ENCODE measurements around the gene ANTXR1. TPM values are rescaled to one million over a fixed set of nuclear protein-coding genes. Genes with fewer than 3 reads are reported as not detected.

Gene ANTXR1
- total RNA-seq, 2 donors from 2014 or later: not detected

DNA sequence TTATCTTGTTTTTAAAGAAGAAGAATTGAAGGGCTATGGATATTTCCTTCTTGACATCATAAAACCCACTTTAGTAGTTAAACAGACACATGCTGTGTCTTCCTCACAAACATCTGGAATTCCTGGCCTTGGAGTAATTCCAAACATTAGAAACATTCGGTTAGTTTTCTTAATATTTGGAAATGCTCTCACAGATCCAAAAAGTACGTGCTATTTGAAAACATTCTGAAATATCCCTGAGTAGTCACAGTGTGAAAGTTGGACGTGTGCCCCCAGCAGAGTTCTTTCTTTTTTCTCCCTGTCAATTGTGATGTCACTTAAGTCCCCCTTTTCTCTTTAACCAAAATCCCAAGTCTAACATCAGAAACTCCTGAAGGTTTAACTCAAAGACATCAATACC, 91.3 kb downstream of the ANTXR1 start:
- Mint-ChIP-seq H3K27me3 (peaks cover 51% of the 10 kb centered on the region), H3K27ac (no peak overlapping the region), H3K4me3 (no peak overlapping the region), H3K36me3 (ENCODE audit: low read depth) (peaks cover 2% of the 10 kb centered on the region), H3K4me1 (no peaks in the 10 kb centered on the region)
- H3K9me3 ChIP-seq (ENCODE audit: control insufficient read depth, low read length, poor library complexity, severe bottlenecking): no peaks in the 10 kb centered on the region
- no peak for DNase-seq
- no peak for ATAC-seq

DNA sequence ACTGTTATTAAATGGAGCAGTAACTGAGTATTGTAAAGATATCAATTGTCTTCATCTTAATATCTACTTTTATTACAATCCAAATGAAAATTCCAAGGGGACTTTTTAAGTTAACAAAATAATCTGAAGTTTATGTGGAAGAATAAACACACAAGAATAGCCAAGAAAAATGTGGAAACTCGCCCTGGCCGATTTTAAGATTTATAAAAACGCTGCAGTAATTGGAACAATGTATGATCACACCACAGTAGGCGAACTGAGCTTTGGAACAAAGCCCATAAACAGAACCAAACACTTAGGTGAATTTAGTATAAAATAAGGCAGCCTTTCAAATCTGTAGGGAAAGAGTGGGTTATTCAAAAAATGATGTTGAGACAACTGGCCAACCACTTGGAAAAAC, 96.3 kb downstream of the ANTXR1 start:
- H3K4me3 Mint-ChIP-seq: no peak overlapping the region
- H3K36me3 Mint-ChIP-seq (ENCODE audit: low read depth): peaks cover 2% of the 10 kb centered on the region
- H3K27ac Mint-ChIP-seq: no peak overlapping the region
- DNase-seq (no peak), ATAC-seq (no peak)
- no peaks in the 10 kb centered on the region for H3K4me1 Mint-ChIP-seq
- no peaks in the 10 kb centered on the region for H3K9me3 ChIP-seq (ENCODE audit: control insufficient read depth, low read length, poor library complexity, severe bottlenecking)
- H3K27me3 Mint-ChIP-seq: peaks cover 50% of the 10 kb centered on the region

DNA sequence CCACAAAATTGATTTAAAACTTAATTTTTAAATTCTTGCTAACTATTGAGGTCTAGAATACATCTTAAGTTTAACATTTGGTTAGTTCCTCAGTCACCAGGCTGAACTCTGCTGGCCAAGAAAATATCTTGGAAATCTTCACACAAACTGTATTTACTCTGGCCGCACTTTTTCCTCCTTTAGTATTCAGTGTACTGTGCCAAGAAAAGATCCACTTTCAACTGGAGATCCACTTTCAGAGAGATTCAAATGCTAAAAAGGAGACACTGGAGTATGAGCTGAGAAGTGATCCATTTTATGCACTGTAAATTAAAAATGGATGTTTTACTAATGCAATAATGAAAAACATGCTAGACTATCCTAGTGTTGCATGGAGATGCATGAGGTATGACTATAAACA, 98.1 kb downstream of the ANTXR1 start:
- no peaks in the 10 kb centered on the region for H3K9me3 ChIP-seq (ENCODE audit: control insufficient read depth, low read length, poor library complexity, severe bottlenecking)
- no peak overlapping the region for H3K4me3 Mint-ChIP-seq
- peaks cover 2% of the 10 kb centered on the region for H3K36me3 Mint-ChIP-seq (ENCODE audit: low read depth)
- H3K27ac Mint-ChIP-seq: no peak overlapping the region
- peaks cover 37% of the 10 kb centered on the region for H3K27me3 Mint-ChIP-seq
- DNase-seq (no peak), ATAC-seq (no peak)
- no peaks in the 10 kb centered on the region for H3K4me1 Mint-ChIP-seq

DNA sequence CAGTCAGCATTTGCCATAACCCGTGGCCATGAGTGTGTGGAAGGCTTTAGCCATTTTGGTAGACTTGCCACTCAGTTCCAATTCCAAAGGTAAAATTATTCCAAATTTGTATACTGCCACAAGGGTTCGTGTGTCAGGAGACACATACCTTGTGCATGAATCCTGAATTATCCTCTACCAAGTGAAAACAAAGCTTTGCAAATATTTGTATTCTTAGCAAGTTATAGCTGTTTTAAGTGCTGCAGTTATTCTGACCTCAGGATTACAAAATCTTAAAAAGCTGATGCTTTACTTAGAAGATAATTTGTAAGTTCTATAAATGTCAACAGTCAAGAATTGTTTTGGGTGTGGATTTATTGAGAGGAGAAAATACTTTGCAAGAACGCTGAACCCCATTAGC, 100.6 kb downstream of the ANTXR1 start:
- DNase-seq (no peak), ATAC-seq (no peak)
- peaks cover 26% of the 10 kb centered on the region for H3K27me3 Mint-ChIP-seq
- no peak overlapping the region for H3K4me3 Mint-ChIP-seq
- no peaks in the 10 kb centered on the region for H3K36me3 Mint-ChIP-seq (ENCODE audit: low read depth)
- H3K4me1 Mint-ChIP-seq: no peaks in the 10 kb centered on the region
- H3K9me3 ChIP-seq (ENCODE audit: control insufficient read depth, low read length, poor library complexity, severe bottlenecking): no peaks in the 10 kb centered on the region
- no peak overlapping the region for H3K27ac Mint-ChIP-seq

DNA sequence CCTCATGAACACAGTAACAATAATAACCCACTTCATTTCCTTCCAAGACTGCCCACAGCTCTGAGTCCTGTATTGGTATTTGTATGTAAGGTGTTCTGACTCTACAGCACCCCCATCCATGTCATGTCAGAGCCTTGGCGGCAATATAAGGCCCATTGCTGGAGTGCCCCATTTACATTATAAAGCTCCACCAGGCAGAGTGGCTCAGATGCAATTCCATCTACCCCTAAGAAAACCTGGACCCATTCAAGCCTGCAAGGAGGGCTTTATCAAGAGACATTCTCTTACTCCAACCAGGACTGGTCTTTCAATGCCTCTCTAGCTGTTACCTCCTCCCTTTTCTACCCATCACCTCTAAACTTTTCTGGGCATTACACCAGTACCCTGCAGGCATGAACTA, 101.6 kb downstream of the ANTXR1 start:
- DNase-seq (no peak), ATAC-seq (no peak)
- no peak overlapping the region for H3K27ac Mint-ChIP-seq
- no peak overlapping the region for H3K4me3 Mint-ChIP-seq
- no peaks in the 10 kb centered on the region for H3K36me3 Mint-ChIP-seq (ENCODE audit: low read depth)
- no peaks in the 10 kb centered on the region for H3K4me1 Mint-ChIP-seq
- peaks cover 20% of the 10 kb centered on the region for H3K27me3 Mint-ChIP-seq
- no peaks in the 10 kb centered on the region for H3K9me3 ChIP-seq (ENCODE audit: control insufficient read depth, low read length, poor library complexity, severe bottlenecking)

DNA sequence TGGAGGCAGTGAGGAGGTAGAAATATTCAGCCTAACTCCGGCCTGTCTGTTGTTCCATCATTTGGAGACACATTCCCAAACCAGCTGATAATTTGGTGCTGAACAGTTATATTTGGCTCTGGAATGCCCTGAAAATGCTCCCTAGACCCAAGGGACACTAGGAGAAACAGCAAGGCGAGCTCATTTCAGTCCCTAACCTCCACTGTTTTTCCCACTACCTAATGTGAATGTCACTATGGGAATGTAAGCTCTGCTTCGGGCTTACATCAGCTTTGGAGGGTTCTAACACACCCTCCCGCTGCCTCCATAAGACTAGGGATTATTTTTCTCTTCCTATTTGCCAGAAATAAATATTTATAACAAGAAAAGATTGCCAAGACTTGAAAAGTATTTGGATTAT, 103.5 kb downstream of the ANTXR1 start:
- Mint-ChIP-seq H3K36me3 (ENCODE audit: low read depth) (no peaks in the 10 kb centered on the region), H3K4me1 (peaks cover 3% of the 10 kb centered on the region), H3K27me3 (peaks cover 11% of the 10 kb centered on the region), H3K4me3 (no peak overlapping the region), H3K27ac (no peak overlapping the region)
- no peak for ATAC-seq
- no peaks in the 10 kb centered on the region for H3K9me3 ChIP-seq (ENCODE audit: control insufficient read depth, low read length, poor library complexity, severe bottlenecking)
- DNase-seq: no peak

DNA sequence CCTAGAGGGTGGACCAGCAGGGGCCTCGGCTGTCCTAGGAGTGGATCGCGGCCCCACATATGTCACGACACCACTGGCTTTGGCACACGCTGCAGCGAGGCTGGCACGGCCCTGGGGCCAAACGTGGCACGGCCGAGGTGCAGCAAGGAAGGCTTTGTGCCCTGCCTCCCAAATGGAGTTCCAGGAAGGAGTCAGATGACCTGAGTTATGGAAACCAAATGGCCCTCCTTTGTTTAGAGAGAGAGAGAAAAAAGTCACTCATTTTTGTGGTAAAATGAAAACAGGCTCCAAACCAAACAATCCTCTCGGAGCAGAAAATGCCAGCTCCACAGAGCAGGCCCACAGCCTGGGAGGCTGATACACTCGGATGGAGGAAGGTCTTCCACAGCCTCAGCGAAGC, 105.6 kb downstream of the ANTXR1 start:
- ATAC-seq: no peak
- Mint-ChIP-seq H3K4me1 (peaks cover 3% of the 10 kb centered on the region), H3K4me3 (no peak overlapping the region), H3K36me3 (ENCODE audit: low read depth) (no peaks in the 10 kb centered on the region), H3K27me3 (peaks cover 23% of the 10 kb centered on the region), H3K27ac (no peak overlapping the region)
- H3K9me3 ChIP-seq (ENCODE audit: control insufficient read depth, low read length, poor library complexity, severe bottlenecking): no peaks in the 10 kb centered on the region
- DNase-seq: no peak

DNA sequence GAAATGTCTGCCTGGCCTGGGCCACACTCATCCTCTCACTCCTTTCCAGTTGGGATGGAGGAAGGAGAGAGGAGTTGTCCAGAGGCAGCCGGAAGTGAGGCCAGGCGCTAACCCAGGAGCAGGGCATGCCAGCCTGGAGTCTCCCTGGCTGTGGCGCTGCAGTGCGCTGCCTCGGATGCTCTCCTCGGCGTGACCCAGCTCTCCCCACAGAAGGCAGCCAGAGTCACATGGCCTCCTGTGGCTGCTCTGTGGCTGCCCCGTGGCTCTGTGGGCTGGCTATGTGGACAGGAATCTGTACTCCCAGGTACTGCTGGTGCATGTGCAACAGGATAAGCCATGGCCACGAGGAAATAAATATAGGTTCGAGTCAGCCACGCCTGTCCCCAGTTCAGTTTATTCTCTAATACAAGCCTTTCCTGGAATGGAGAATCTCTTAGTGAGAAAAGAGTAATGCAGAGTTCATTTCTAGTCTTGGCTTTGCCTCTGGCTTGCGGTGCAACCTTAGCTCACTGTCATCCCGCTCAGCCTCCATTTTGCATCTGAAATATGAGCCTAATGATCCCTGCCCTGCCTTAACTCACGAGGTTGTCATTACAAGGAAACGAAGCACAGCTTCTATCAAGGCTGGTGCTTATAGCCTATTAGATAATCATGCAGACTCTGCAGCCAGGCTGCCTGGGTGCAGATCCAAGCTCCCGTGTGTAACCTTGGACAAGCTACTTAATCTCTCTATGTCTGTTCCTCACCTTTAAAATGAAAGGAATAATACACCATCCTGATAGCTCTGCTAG, 106.3 kb downstream of the ANTXR1 start:
- Mint-ChIP-seq H3K4me3 (no peak overlapping the region), H3K4me1 (peaks cover 3% of the 10 kb centered on the region), H3K36me3 (ENCODE audit: low read depth) (no peaks in the 10 kb centered on the region), H3K27ac (no peak overlapping the region), H3K27me3 (peaks cover 30% of the 10 kb centered on the region)
- ATAC-seq (no peak), DNase-seq (no peak)
- H3K9me3 ChIP-seq (ENCODE audit: control insufficient read depth, low read length, poor library complexity, severe bottlenecking): no peaks in the 10 kb centered on the region

DNA sequence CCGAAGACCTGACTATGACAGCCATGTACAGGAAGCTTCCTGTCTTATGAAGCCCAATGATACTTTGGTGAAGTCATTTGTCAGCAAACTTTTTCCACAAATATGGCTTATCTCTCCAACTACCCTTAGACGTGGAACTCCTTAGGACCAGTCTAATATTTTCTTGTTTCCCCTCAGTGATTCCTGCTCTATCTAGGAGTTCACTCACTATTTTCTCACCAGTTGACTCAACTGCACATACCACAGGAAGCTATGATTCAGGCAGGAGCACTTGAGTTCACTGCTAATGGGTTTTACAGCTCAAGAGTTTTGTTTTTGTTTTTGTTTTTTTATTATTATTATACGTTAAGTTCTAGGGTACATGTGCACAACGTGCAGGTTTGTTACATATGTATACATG, 109.3 kb downstream of the ANTXR1 start:
- DNase-seq: no peak
- Mint-ChIP-seq H3K4me3 (no peak overlapping the region), H3K27me3 (peaks cover 46% of the 10 kb centered on the region), H3K36me3 (ENCODE audit: low read depth) (no peaks in the 10 kb centered on the region), H3K4me1 (peaks cover 3% of the 10 kb centered on the region), H3K27ac (no peak overlapping the region)
- ATAC-seq: no peak
- H3K9me3 ChIP-seq (ENCODE audit: control insufficient read depth, low read length, poor library complexity, severe bottlenecking): no peaks in the 10 kb centered on the region

DNA sequence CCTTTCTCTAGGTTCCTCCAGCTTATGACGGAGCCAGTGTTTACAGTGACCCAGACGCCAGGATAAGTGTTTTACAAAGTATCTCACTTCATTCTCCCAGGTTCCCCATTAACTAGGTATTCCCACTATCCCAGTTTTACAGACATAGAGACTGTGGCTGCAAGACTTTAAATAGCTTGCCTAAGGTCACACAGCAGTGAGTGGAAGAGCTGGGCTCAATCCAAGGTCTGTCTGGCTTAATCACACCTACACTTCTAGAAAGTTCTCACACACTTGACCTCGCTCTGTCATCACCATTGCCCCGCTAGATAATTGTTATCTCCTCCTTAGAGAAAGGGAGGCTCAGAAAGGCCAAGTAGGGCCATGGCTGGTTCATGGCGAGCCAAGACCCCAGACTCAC, 110.2 kb downstream of the ANTXR1 start:
- no peak overlapping the region for H3K4me3 Mint-ChIP-seq
- no peak for ATAC-seq
- H3K27me3 Mint-ChIP-seq: peaks cover 51% of the 10 kb centered on the region
- H3K36me3 Mint-ChIP-seq (ENCODE audit: low read depth): no peaks in the 10 kb centered on the region
- peaks cover 3% of the 10 kb centered on the region for H3K4me1 Mint-ChIP-seq
- no peak for DNase-seq
- H3K27ac Mint-ChIP-seq: no peak overlapping the region
- H3K9me3 ChIP-seq (ENCODE audit: control insufficient read depth, low read length, poor library complexity, severe bottlenecking): no peaks in the 10 kb centered on the region

DNA sequence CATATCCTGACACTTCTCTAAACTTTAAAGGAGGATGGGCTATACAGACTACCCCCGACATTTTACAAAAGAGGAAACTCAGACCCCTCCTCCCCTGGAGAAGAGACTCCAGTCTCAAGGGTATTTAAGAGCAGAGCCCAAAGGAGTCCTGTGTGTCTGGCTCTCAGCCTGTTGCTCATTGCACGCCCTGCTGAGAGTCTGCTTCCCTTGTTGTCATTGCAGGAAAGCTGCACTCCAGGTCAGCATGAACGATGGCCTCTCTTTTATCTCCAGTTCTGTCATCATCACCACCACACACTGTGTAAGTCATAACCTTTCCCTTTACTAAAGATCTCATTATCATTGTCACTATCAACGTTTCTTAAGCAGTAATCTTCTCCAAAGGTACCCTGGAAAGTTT, 111.4 kb downstream of the ANTXR1 start:
- H3K9me3 ChIP-seq (ENCODE audit: control insufficient read depth, low read length, poor library complexity, severe bottlenecking): no peaks in the 10 kb centered on the region
- no peak overlapping the region for H3K4me3 Mint-ChIP-seq
- no peak overlapping the region for H3K27ac Mint-ChIP-seq
- H3K36me3 Mint-ChIP-seq (ENCODE audit: low read depth): no peaks in the 10 kb centered on the region
- H3K4me1 Mint-ChIP-seq: peaks cover 3% of the 10 kb centered on the region
- DNase-seq: no peak
- no peak for ATAC-seq
- peaks cover 54% of the 10 kb centered on the region for H3K27me3 Mint-ChIP-seq

DNA sequence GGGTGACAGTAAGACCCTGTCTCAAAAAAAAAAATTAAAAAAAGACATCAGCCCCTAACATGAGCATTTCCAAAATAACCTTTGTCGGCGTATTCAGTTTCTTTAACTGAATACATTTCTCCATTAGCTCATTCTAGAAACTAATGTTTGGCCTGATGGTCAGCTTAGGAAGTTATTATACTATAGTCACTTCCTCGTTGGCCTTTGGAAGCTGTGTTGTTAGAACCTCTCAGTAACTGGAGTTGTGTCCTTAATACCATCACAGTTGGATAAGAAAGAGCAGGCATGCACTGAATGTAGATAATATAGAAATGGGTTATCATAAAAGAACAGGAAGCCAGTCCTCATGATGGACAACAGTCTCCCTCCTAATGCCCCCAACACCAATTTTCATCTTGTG, 112.8 kb downstream of the ANTXR1 start:
- Mint-ChIP-seq H3K4me1 (peaks cover 3% of the 10 kb centered on the region), H3K27me3 (peaks cover 60% of the 10 kb centered on the region), H3K27ac (no peak overlapping the region), H3K4me3 (no peak overlapping the region), H3K36me3 (ENCODE audit: low read depth) (no peaks in the 10 kb centered on the region)
- no peaks in the 10 kb centered on the region for H3K9me3 ChIP-seq (ENCODE audit: control insufficient read depth, low read length, poor library complexity, severe bottlenecking)
- DNase-seq: no peak
- no peak for ATAC-seq

DNA sequence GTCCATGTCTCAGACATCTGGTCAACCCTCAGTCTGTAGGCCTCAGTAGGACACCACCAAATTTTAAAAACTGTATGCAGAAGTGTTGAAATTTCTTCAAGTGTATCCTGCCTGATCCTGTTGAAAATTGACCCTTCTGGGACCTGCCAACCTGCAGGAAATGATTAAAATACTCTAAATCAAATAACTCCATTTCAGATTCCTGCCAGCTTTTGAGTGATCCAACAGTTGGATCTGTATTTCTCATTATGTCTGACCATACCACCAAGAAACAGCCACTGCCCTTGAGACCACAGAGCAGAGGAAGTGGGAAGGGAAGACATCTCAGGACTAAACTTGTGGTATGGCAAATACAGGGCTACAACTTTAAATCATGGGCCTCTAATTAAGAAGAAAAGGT, 113.4 kb downstream of the ANTXR1 start:
- Mint-ChIP-seq H3K36me3 (ENCODE audit: low read depth) (no peaks in the 10 kb centered on the region), H3K4me1 (peaks cover 1% of the 10 kb centered on the region), H3K27me3 (peaks cover 62% of the 10 kb centered on the region)

DNA sequence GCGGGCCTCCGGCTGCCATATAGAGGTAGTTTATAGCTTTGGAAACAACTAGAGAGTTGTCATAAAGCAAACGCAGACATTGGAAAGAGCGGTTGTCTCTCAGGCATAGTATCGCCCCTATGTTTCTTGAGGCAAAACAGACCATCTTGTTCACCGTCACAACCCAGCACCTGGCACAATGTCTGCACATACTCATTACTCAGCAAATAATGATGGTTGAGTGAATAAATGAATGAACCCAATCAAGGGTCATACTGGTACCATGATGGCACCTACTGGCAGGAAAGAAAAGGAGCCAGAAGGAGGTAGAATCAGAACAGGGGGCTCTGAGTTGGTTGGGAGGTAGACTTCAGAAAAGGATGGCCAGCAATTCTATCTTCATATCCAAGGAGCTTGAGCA, 118.5 kb downstream of the ANTXR1 start:
- ATAC-seq: no peak
- peaks cover 55% of the 10 kb centered on the region for H3K27me3 Mint-ChIP-seq
- H3K36me3 Mint-ChIP-seq (ENCODE audit: low read depth): no peaks in the 10 kb centered on the region
- no peaks in the 10 kb centered on the region for H3K4me1 Mint-ChIP-seq
- H3K27ac Mint-ChIP-seq: no peak overlapping the region
- H3K9me3 ChIP-seq (ENCODE audit: control insufficient read depth, low read length, poor library complexity, severe bottlenecking): no peaks in the 10 kb centered on the region
- DNase-seq: no peak
- H3K4me3 Mint-ChIP-seq: no peak overlapping the region

More for the DNA sequence above, 113.4 kb downstream of the ANTXR1 start:
- DNase-seq: no peak
- no peaks in the 10 kb centered on the region for H3K9me3 ChIP-seq (ENCODE audit: control insufficient read depth, low read length, poor library complexity, severe bottlenecking)
- H3K27ac Mint-ChIP-seq: no peak overlapping the region
- no peak overlapping the region for H3K4me3 Mint-ChIP-seq
- no peak for ATAC-seq

Measured in T-helper 17 cell (primary cell).